HG03097 (cell line): Measurements from ENCODE around the gene GNAI3.
"Not testable (repeated sequence)": the region's sequence is repeated elsewhere in the genome, so short reads cannot be mapped to it uniquely, and the experiment has no call there.

ENCODE experiments used
- ATAC-seq: cut with Tn5 transposase; IDR thresholded peaks from one replicate; pipeline ENCODE4 v1.9.1; 2021; ENCODE audit not compliant: unreplicated experiment, low FRiP score

The GNAI3 gene

GRCh38 chr1:109657395-109657794, 109.0 kb downstream of the GNAI3 start:
- no peak for ATAC-seq

- ATAC-seq = no peak
Observed at GRCh38 chr1:109657970-109658369, 109.6 kb downstream of the GNAI3 start.

- no peak for ATAC-seq
Observed at GRCh38 chr1:109658533-109659042, 110.2 kb downstream of the GNAI3 start.

- ATAC-seq = no peak
Observed at GRCh38 chr1:109659145-109659544, 110.7 kb downstream of the GNAI3 start.

- ATAC-seq = no peak
Observed at GRCh38 chr1:109659997-109660690, 111.7 kb downstream of the GNAI3 start.

GRCh38 chr1:109660691-109661026, 112.2 kb downstream of the GNAI3 start:
- ATAC-seq = not testable (repeated sequence)

- ATAC-seq = no peak
Observed at GRCh38 chr1:109661391-109661790, 113.0 kb downstream of the GNAI3 start.

DNA sequence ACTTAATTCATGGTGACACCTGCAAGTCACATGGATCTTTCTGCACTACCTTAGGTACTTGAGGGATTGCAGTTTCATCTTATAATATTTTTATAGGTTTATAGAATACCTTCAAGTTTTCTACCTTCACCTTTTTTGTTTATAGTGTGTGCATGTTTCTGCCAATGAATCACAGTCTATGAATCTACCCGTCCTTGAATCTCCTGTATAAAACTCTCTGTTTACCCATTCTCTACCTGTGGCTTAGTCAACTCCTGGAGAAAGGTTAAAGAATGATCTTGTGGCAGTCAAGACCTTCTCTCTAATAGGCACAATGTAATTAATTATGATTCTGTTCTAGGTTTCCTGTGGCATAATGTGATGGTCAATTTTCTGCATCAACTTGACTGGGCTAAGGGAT, 116.3 kb downstream of the GNAI3 start:
- ATAC-seq = no peak

GRCh38 chr1:109667452-109668122, 119.2 kb downstream of the GNAI3 start, which contains the start of gene GSTM2:
Gene GSTM2, plus strand, starts transcription at chr1:109668057. Its CDS starts 59 bp downstream, at chr1:109668116.
- peak; percentile 69 for ATAC-seq
